ENCODE results near the gene CLDN14.
A peak's percentile ranks its signal among the peaks of the same experiment; 100 is the strongest.

The CLDN14 gene

GRCh38 chr21:36491209-36491910 is 11.4 kb upstream of the CLDN14 start:
- in situ Hi-C loops (cut with HindIII; ENCODE audit: low pct_unique_long_range_greater_than_20kb, low sequenced_read_pairs): no loop called here
- no peak for DNase-seq (ENCODE audit: low read depth in 1 of 2, low spot score in 1 of 2)
- TF ChIP-seq JUND (IDR thresholded peaks at IDR 0.05; ENCODE audit: low read depth): no peak

- no peak for TF ChIP-seq JUND (IDR thresholded peaks at IDR 0.05; ENCODE audit: low read depth)
- DNase-seq (ENCODE audit: low read depth in 1 of 2, low spot score in 1 of 2): no peak
- in situ Hi-C loops (cut with HindIII; ENCODE audit: low pct_unique_long_range_greater_than_20kb, low sequenced_read_pairs): no loop called here
Measured at GRCh38 chr21:36489776-36490165, 9.8 kb upstream of the CLDN14 start.

GRCh38 chr21:36489103-36489775 is 9.3 kb upstream of the CLDN14 start:
- in situ Hi-C loops (cut with HindIII; ENCODE audit: low pct_unique_long_range_greater_than_20kb, low sequenced_read_pairs): no loop called here
- no peak for TF ChIP-seq JUND (IDR thresholded peaks at IDR 0.05; ENCODE audit: low read depth)
- DNase-seq (ENCODE audit: low read depth in 1 of 2, low spot score in 1 of 2): no peak

GRCh38 chr21:36487641-36488307 is 7.9 kb upstream of the CLDN14 start:
- in situ Hi-C loops (cut with HindIII; ENCODE audit: low pct_unique_long_range_greater_than_20kb, low sequenced_read_pairs): no loop called here
- DNase-seq (ENCODE audit: low read depth in 1 of 2, low spot score in 1 of 2): peak in 1 of 2 experiments; percentile 64
- no peak for TF ChIP-seq JUND (IDR thresholded peaks at IDR 0.05; ENCODE audit: low read depth)

- TF ChIP-seq JUND (IDR thresholded peaks at IDR 0.05; ENCODE audit: low read depth): no peak
- in situ Hi-C loops (cut with HindIII; ENCODE audit: low pct_unique_long_range_greater_than_20kb, low sequenced_read_pairs): no loop called here
- no peak for DNase-seq (ENCODE audit: low read depth in 1 of 2, low spot score in 1 of 2)
Measured at GRCh38 chr21:36486246-36486645, 6.3 kb upstream of the CLDN14 start.

- DNase-seq (ENCODE audit: low read depth in 1 of 2, low spot score in 1 of 2): no peak
- in situ Hi-C loops (cut with HindIII; ENCODE audit: low pct_unique_long_range_greater_than_20kb, low sequenced_read_pairs): no loop called here
- no peak for TF ChIP-seq JUND (IDR thresholded peaks at IDR 0.05; ENCODE audit: low read depth)
Measured at GRCh38 chr21:36485476-36485875, 5.6 kb upstream of the CLDN14 start.

- TF ChIP-seq JUND (IDR thresholded peaks at IDR 0.05; ENCODE audit: low read depth): no peak
- in situ Hi-C loops (cut with HindIII; ENCODE audit: low pct_unique_long_range_greater_than_20kb, low sequenced_read_pairs): no loop called here
- no peak for DNase-seq (ENCODE audit: low read depth in 1 of 2, low spot score in 1 of 2)
Measured at GRCh38 chr21:36483095-36483494, 3.2 kb upstream of the CLDN14 start.

- no peak for TF ChIP-seq JUND (IDR thresholded peaks at IDR 0.05; ENCODE audit: low read depth)
- DNase-seq (ENCODE audit: low read depth in 1 of 2, low spot score in 1 of 2): no peak
- in situ Hi-C loops (cut with HindIII; ENCODE audit: low pct_unique_long_range_greater_than_20kb, low sequenced_read_pairs): no loop called here
Measured at GRCh38 chr21:36482673-36483072, 2.8 kb upstream of the CLDN14 start.

- no peak for DNase-seq (ENCODE audit: low read depth in 1 of 2, low spot score in 1 of 2)
- no peak for TF ChIP-seq JUND (IDR thresholded peaks at IDR 0.05; ENCODE audit: low read depth)
- in situ Hi-C loops (cut with HindIII; ENCODE audit: low pct_unique_long_range_greater_than_20kb, low sequenced_read_pairs): no loop called here
Measured at GRCh38 chr21:36482181-36482580, 2.3 kb upstream of the CLDN14 start.

GRCh38 chr21:36481639-36482038 is 1.7 kb upstream of the CLDN14 start:
- in situ Hi-C loops (cut with HindIII; ENCODE audit: low pct_unique_long_range_greater_than_20kb, low sequenced_read_pairs): no loop called here
- DNase-seq (ENCODE audit: low read depth in 1 of 2, low spot score in 1 of 2): no peak
- no peak for TF ChIP-seq JUND (IDR thresholded peaks at IDR 0.05; ENCODE audit: low read depth)

GRCh38 chr21:36480618-36481017 is 696 bp upstream of the CLDN14 start:
- TF ChIP-seq JUND (IDR thresholded peaks at IDR 0.05; ENCODE audit: low read depth): no peak
- in situ Hi-C loops (cut with HindIII; ENCODE audit: low pct_unique_long_range_greater_than_20kb, low sequenced_read_pairs): no loop called here
- DNase-seq (ENCODE audit: low read depth in 1 of 2, low spot score in 1 of 2): no peak

- peak in 1 of 2 experiments; percentile 16 for DNase-seq (ENCODE audit: low read depth in 1 of 2, low spot score in 1 of 2)
- in situ Hi-C loops (cut with HindIII; ENCODE audit: low pct_unique_long_range_greater_than_20kb, low sequenced_read_pairs): no loop called here
Measured at GRCh38 chr21:36478941-36479340, 981 bp downstream of the CLDN14 start.

GRCh38 chr21:36478207-36478701 is 1.7 kb downstream of the CLDN14 start:
- no peak for TF ChIP-seq JUND (IDR thresholded peaks at IDR 0.05; ENCODE audit: low read depth)
- no peak for DNase-seq (ENCODE audit: low read depth in 1 of 2, low spot score in 1 of 2)
- in situ Hi-C loops (cut with HindIII; ENCODE audit: low pct_unique_long_range_greater_than_20kb, low sequenced_read_pairs): no loop called here

More at GRCh38 chr21:36478941-36479340, 981 bp downstream of the CLDN14 start:
- TF ChIP-seq JUND (IDR thresholded peaks at IDR 0.05; ENCODE audit: low read depth): no peak

Measured in T47D (cell line).